Panc1 (cell line): ENCODE data around the gene ZC3H12D. TPM values are rescaled to one million over a fixed set of nuclear protein-coding genes. Genes with fewer than 3 reads are reported as not detected.

Experiments
- ATAC-seq: fragments of 200-7000 bp; cut with Tn5 transposase; 2 replicates; pipeline ENCODE4 v1.9.1; 2020; ENCODE audit warnings: mild to moderate bottlenecking, moderate library complexity
- BruUV-seq: library from RNA; stranded (reverse); fragments of 400-500 nt; replicated peaks from 2 replicates; lab custom pipeline; 2021; lab: Mats Ljungman, UMichigan
- CTCF ChIA-PET: fragments of 300-600 bp; sonication (Branson Sonifier 250); formaldehyde crosslinking; loops from one replicate; lab custom pipeline; 2022; ENCODE audit warnings: antibody characterized with exemption; lab: Charles Lee
- POLR2A ChIA-PET: fragments of 300-600 bp; sonication (Branson Sonifier 250); formaldehyde crosslinking; loops from one replicate; lab custom pipeline; 2022; ENCODE audit warnings: antibody characterized with exemption; lab: Charles Lee
- DNase-seq: peaks from one replicate; pipeline ENCODE4 v3.0.0-alpha.2; 2010; ENCODE audit warnings: low read depth, low spot score
- H3K27ac ChIP-seq: 2 replicates; pipeline ENCODE4 v1.5.1; 2011; ENCODE audit warnings: mild to moderate bottlenecking, low read length, inconsistent platforms
- H3K27me3 ChIP-seq: fragments of 200-500 bp; sonication (Bioruptor generic); 2 replicates; pipeline ENCODE4 v1.6.0; 2014; ENCODE audit warnings: low read length, inconsistent platforms; ENCODE audit not compliant: control insufficient read depth, insufficient read depth
- H3K36me3 ChIP-seq: fragments of 200-500 bp; sonication (Bioruptor generic); 2 replicates; pipeline ENCODE4 v1.5.1; 2014; ENCODE audit warnings: inconsistent platforms, mild to moderate bottlenecking, low read length, moderate library complexity; ENCODE audit not compliant: control insufficient read depth, insufficient read depth
- H3K4me1 ChIP-seq: 2 replicates; pipeline ENCODE4 v1.5.1; 2011; ENCODE audit warnings: inconsistent platforms, mild to moderate bottlenecking, low read length, moderate library complexity; ENCODE audit not compliant: control insufficient read depth, insufficient read depth
- H3K4me3 ChIP-seq, 2 experiments: 2 replicates each; pipeline ENCODE4 v1.5.1; 2011 to 2012; ENCODE audit warnings: low read depth in 2 of 2, low read length in 2 of 2, mild to moderate bottlenecking in 2 of 2, inconsistent platforms in 1 of 2, moderate library complexity in 1 of 2
- H3K9me3 ChIP-seq: fragments of 200-500 bp; sonication (Bioruptor generic); 2 replicates; pipeline ENCODE4 v1.5.1; 2014; ENCODE audit warnings: low read depth, mild to moderate bottlenecking, inconsistent platforms, low read length, moderate library complexity; ENCODE audit not compliant: control insufficient read depth, insufficient read depth
- CTCF ChIP-seq: fragments of 450-650 bp; IDR thresholded peaks from 2 replicates; pipeline ENCODE4 v1.5.1; 2017; ENCODE audit warnings: mild to moderate bottlenecking
- POLR2AphosphoS5 ChIP-seq: IDR thresholded peaks from 2 replicates; pipeline ENCODE4 v1.6.1; 2012; ENCODE audit warnings: mild to moderate bottlenecking, low read depth, low read length, moderate library complexity
- REST ChIP-seq, 2 experiments: IDR thresholded peaks; 2 replicates each; pipeline ENCODE4 v1.6.1; 2011 to 2012; ENCODE audit warnings: low read depth in 2 of 2, control low read depth in 1 of 2, low read length in 1 of 2, mild to moderate bottlenecking in 1 of 2, moderate library complexity in 1 of 2; ENCODE audit not compliant: insufficient read depth in 1 of 2
- SIN3A ChIP-seq: IDR thresholded peaks from 2 replicates; pipeline ENCODE4 v1.6.1; 2012; ENCODE audit warnings: low read depth, mild to moderate bottlenecking, low read length, moderate library complexity, borderline replicate concordance; ENCODE audit not compliant: insufficient read depth
- TCF7L2 ChIP-seq: IDR thresholded peaks from 2 replicates; pipeline ENCODE4 v1.6.1; 2011; ENCODE audit warnings: mild to moderate bottlenecking, low read depth, low read length, inconsistent platforms
- in situ Hi-C: cut with HindIII; loops from 2 replicates; pipeline ENCODE4 v1.10.0; 2016; ENCODE audit warnings: low sequenced_read_pairs, low pct_unique_long_range_greater_than_20kb
- intact Hi-C: fragments of 100-400 bp; cut with micrococcal nuclease; formaldehyde crosslinking; loops from one replicate; pipeline ENCODE4 v1.10.0; 2022; ENCODE audit not compliant: unreplicated experiment
- total RNA-seq: library from RNA; stranded (reverse); gene quantifications from one replicate; pipeline ENCODE4 v1.2.1, GENCODE V29; 2021; ENCODE audit not compliant: unreplicated experiment

The ZC3H12D gene
- total RNA-seq, 1 experiment from 2014 or later, result 0.26 TPM

- no peak for TF ChIP-seq REST (IDR thresholded peaks at IDR 0.05; ENCODE audit: insufficient read depth in 1 of 2, low read depth in 2 of 2, low read length in 1 of 2)
- TF ChIP-seq TCF7L2, result no peak
- no peak for TF ChIP-seq CTCF
- TF ChIP-seq POLR2AphosphoS5, result no peak
- no peak for TF ChIP-seq SIN3A
- Histone ChIP-seq H3K4me1 (no peaks in the 10 kb centered on the region), H3K9me3 (no peaks in the 10 kb centered on the region), H3K4me3 (no peak overlapping the region), H3K36me3 (peaks cover 3% of the 10 kb centered on the region; the same call in 1 of the 2 replicates), H3K27me3 (no peaks in the 10 kb centered on the region), H3K27ac (peak overlapping the region; percentile 34; the same call in 1 of the 2 replicates)
- intact Hi-C loops, result no loop called here
- no TSS peak for BruUV-seq
- in situ Hi-C loops, result no loop called here
- no peak for DNase-seq
- ATAC-seq, result no peak
- CTCF ChIA-PET, result no interaction called here
- POLR2A ChIA-PET, result no interaction called here
These were observed 78.7 kb downstream of the ZC3H12D start for GRCh38 chr6:149405823-149406765.

GRCh38 chr6:149403534-149403933 lies 81.3 kb downstream of the ZC3H12D start:
- Histone ChIP-seq H3K27ac (no peak overlapping the region), H3K36me3 (peaks cover 13% of the 10 kb centered on the region; the same call in 1 of the 2 replicates), H3K9me3 (no peaks in the 10 kb centered on the region), H3K27me3 (no peaks in the 10 kb centered on the region), H3K4me1 (no peaks in the 10 kb centered on the region), H3K4me3 (no peak overlapping the region)
- in situ Hi-C loops, result no loop called here
- ChIA-PET POLR2A (no interaction called here), CTCF (no interaction called here)
- BruUV-seq, result no TSS peak
- intact Hi-C loops, result no loop called here
- DNase-seq (no peak), ATAC-seq (no peak)
- TF ChIP-seq CTCF (no peak), POLR2AphosphoS5 (no peak), REST (IDR thresholded peaks at IDR 0.05; ENCODE audit: insufficient read depth in 1 of 2, low read depth in 2 of 2, low read length in 1 of 2) (no peak), SIN3A (no peak), TCF7L2 (no peak)
